RWPE2 (cell line): ENCODE data around the gene PGS1.

Source experiments
- ATAC-seq: fragments of 200-7000 bp; cut with Tn5 transposase; 3 replicates; pipeline ENCODE4 v1.9.1; 2021; ENCODE audit warnings: low read depth
- DNase-seq: peaks from one replicate; pipeline ENCODE4 v3.0.0-alpha.2; 2020; ENCODE audit warnings: low spot score
- H3K27ac ChIP-seq: fragments of 450-650 bp; 2 replicates; pipeline ENCODE4 v1.5.1; 2017; ENCODE audit warnings: mild to moderate bottlenecking; ENCODE audit not compliant: poor library complexity, severe bottlenecking
- H3K27me3 ChIP-seq: fragments of 250-450 bp; sonication (Bioruptor Pico); 2 replicates; pipeline ENCODE4 v1.5.1; 2021; ENCODE audit warnings: mild to moderate bottlenecking, moderate library complexity; ENCODE audit not compliant: insufficient read depth, poor library complexity, severe bottlenecking
- H3K36me3 ChIP-seq: fragments of 250-450 bp; sonication (Bioruptor Pico); 2 replicates; pipeline ENCODE4 v1.5.1; 2020; ENCODE audit warnings: low read depth, mild to moderate bottlenecking, moderate library complexity
- H3K4me1 ChIP-seq: fragments of 250-450 bp; sonication (Bioruptor Pico); 2 replicates; pipeline ENCODE4 v1.5.1; 2021; ENCODE audit warnings: mild to moderate bottlenecking, moderate library complexity; ENCODE audit not compliant: insufficient read depth, poor library complexity, severe bottlenecking
- H3K4me3 ChIP-seq: fragments of 250-450 bp; sonication (Bioruptor Pico); 2 replicates; pipeline ENCODE4 v1.5.1; 2021; ENCODE audit warnings: mild to moderate bottlenecking, moderate library complexity; ENCODE audit not compliant: severe bottlenecking
- H3K9me3 ChIP-seq: fragments of 250-450 bp; sonication (Bioruptor Pico); 2 replicates; pipeline ENCODE4 v1.5.1; 2021; ENCODE audit warnings: mild to moderate bottlenecking, moderate library complexity; ENCODE audit not compliant: severe bottlenecking
- TF ChIP-seq, protein P1 (sequence below): fragments of 450-650 bp; IDR thresholded peaks from one replicate; pipeline ENCODE4 v1.5.1; 2017; ENCODE audit warnings: mild to moderate bottlenecking, moderate library complexity; ENCODE audit not compliant: poor library complexity, severe bottlenecking

PGS1 gene

DNA sequence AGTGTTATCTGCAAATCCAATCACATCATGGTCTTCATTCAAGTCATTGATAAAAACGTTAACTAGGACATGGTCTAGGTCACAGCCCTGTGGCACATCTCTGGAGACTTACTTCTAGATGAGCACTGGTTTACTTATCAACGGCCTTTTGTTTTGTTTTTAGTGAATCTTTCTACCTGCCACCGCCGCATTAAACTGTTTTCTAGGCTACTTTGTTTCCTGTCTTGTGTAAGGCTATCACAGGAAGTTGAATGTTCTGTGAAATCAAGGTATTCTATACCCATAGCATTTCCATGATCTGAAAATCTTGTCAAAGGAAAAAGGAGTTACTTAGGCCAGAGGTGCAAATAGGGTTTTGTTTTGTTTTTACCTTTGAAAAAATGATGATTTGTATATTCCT lies 45.5 kb upstream of the PGS1 start:
- TF ChIP-seq, protein P1, sequence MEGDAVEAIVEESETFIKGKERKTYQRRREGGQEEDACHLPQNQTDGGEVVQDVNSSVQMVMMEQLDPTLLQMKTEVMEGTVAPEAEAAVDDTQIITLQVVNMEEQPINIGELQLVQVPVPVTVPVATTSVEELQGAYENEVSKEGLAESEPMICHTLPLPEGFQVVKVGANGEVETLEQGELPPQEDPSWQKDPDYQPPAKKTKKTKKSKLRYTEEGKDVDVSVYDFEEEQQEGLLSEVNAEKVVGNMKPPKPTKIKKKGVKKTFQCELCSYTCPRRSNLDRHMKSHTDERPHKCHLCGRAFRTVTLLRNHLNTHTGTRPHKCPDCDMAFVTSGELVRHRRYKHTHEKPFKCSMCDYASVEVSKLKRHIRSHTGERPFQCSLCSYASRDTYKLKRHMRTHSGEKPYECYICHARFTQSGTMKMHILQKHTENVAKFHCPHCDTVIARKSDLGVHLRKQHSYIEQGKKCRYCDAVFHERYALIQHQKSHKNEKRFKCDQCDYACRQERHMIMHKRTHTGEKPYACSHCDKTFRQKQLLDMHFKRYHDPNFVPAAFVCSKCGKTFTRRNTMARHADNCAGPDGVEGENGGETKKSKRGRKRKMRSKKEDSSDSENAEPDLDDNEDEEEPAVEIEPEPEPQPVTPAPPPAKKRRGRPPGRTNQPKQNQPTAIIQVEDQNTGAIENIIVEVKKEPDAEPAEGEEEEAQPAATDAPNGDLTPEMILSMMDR, result no peak
- no peak for DNase-seq
- Histone ChIP-seq H3K36me3 (no peaks in the 10 kb centered on the region), H3K27me3 (no peaks in the 10 kb centered on the region), H3K27ac (peak overlapping the region; percentile 94), H3K4me3 (no peak overlapping the region), H3K4me1 (peaks cover 52% of the 10 kb centered on the region), H3K9me3 (no peaks in the 10 kb centered on the region)
- ATAC-seq, result no peak

- Histone ChIP-seq H3K27me3 (no peaks in the 10 kb centered on the region), H3K4me3 (no peak overlapping the region), H3K27ac (peak overlapping the region; percentile 94), H3K9me3 (no peaks in the 10 kb centered on the region), H3K36me3 (no peaks in the 10 kb centered on the region), H3K4me1 (peaks cover 59% of the 10 kb centered on the region)
- no peak for DNase-seq
- TF ChIP-seq, protein P1, result no peak
- no peak for ATAC-seq
Measured at GRCh38 chr17:78335209-78335608, 43.2 kb upstream of the PGS1 start.

DNA sequence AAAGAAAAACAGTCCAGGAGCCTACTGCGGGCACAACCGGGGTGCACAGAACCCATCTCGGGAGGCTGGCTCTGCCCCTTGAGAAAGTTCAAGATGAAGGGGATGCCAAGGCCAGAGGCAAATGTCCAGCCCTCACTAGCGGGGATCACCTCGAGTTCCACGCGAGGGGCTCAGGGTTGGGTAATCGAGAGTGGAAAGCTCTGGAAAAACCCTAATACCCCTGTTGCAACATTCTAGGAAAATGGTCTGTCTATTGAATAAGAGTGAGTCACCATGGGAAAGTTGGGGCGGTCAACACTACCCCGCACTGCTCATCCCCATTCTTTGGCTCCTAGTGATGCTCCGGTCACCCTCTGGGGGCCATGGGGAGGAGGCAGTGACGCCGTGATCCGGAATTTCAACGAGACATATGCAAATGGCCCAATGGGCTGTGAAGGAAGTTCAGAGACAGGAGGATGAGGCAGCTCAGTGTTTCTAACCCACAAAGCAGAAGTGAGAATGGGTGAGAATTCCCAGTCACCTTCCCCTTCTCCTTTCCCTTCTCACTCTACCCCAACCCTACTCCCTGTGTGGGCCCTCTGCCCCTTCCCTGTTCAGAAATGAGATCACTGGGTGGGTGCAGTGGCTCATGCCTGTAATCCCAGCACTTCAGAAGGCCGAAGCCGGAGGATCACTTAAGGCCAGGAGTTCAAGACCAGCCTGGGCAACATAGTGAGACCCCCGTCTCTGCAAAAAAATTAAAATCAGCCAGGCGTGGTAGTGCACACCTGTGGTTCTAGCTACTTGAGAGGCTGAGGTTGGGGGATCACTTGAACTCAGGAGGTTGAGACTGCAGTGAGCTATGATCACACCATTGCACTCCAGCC lies 41.0 kb upstream of the PGS1 start:
- peak; percentile 50 for ATAC-seq
- peak overlapping the region; percentile 94 for H3K27ac ChIP-seq

DNA sequence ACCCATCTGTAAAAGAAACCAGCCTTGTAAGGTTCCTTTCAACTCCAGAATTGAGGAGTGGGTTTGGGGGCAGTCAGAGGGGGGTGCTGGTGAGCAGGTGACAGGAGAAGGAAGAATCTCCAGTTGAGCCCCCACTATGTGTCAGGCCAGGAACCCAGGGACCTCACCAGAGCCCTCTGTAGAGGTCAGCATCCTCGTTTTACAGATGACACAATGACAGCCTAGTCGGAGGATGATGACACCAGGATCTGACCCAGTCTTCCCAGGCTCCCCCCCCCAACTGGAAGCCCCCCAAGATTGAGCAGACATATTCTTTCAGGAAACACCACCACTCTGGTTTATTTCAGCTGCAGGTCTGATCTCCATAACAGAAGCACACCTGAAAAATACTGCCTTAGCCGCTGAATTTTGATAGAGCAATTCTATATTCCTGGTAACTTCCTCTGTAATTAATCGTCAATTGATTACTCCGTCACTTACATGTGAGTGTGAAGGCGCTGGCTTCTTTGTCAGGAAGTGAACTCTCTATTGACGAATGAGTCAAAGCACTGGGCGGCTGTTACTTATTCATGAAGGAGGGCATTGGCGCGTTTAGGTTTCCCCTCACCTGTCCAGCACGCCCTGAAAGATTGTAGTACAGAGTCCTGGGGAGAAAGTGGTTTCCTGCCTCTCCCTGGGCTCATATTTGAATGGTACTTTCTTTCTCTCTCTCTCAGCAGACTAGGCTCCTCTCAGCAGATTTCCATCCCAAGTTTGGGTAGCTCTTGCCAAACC lies 39.8 kb upstream of the PGS1 start:
- Histone ChIP-seq H3K4me1 (peaks cover 70% of the 10 kb centered on the region), H3K4me3 (no peak overlapping the region), H3K27me3 (no peaks in the 10 kb centered on the region), H3K27ac (peak overlapping the region; percentile 94), H3K9me3 (no peaks in the 10 kb centered on the region), H3K36me3 (no peaks in the 10 kb centered on the region)
- TF ChIP-seq, protein P1, result no peak
- DNase-seq (no peak), ATAC-seq (peak; percentile 31)

More for the DNA sequence above, 41.0 kb upstream of the PGS1 start:
- Histone ChIP-seq H3K36me3 (no peaks in the 10 kb centered on the region), H3K9me3 (no peaks in the 10 kb centered on the region), H3K27me3 (no peaks in the 10 kb centered on the region), H3K4me3 (no peak overlapping the region), H3K4me1 (peaks cover 62% of the 10 kb centered on the region)
- peak; percentile 90 for DNase-seq
- TF ChIP-seq, protein P1, result no peak
